Measurements from ENCODE around the gene TFDP1. TPM values are rescaled to one million over a fixed set of nuclear protein-coding genes. Genes with fewer than 3 reads are reported as not detected.
A peak's percentile ranks its signal among the peaks of the same experiment; 100 is the strongest.
"Not testable (repeated sequence)": the region's sequence is repeated elsewhere in the genome, so short reads cannot be mapped to it uniquely, and the experiment has no call there.

The TFDP1 gene
- total RNA-seq, 2 donors from 2014 or later: 74.8 to 76.1 TPM

DNA sequence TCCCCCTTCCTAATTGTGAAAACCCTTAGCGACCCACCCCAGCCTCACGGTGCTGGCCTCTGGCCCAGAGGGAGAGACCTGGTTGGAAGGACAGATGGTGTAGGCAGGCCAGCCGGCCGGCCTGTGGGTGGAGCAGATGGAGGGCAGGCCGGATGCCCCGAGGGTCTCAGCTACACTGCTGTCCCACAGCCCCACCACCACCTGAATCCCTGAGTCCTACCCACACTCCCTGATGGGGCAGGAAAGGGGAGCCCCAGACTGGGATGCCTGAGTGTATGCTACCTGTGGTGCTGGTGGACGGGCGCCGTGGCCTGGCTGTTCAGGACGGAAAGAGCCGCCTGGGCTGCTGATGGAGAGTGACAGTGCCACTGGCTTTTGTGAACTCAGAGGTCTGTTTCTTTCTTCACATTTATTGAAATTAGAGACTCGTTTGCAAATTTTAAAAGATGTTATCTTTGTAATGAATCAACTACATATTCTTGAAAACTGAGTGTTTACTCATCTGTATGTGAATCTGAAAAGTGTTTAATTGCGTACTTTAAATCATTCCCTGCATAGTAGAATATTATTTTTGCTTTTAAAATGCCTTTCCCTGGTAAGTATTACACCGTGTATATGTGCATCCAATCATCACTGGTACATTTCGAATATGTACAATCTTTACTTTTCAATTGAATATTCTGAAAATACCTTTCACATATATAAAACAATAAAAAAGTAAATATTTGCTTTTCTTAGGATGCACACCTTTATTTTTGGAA, 35.7 kb downstream of the TFDP1 start:
- Histone ChIP-seq H3K9me3 (ENCODE audit: control insufficient read depth, low read length) (peaks cover 12% of the 10 kb centered on the region), H3K27me3 (ENCODE audit: control insufficient read depth, insufficient read depth, low read length, poor library complexity, severe bottlenecking) (no peaks in the 10 kb centered on the region), H3K4me3 (ENCODE audit: low read length) (no peak overlapping the region), H3K9ac (ENCODE audit: extremely low read depth, low read length, poor library complexity, severe bottlenecking) (no peak overlapping the region), H3K36me3 (ENCODE audit: control insufficient read depth, insufficient read depth, low read length) (peaks cover 51% of the 10 kb centered on the region), H3K27ac (ENCODE audit: low read depth, low read length) (peak overlapping the region; percentile 24), H3K4me1 (ENCODE audit: control insufficient read depth, insufficient read depth, low read length) (peaks cover 13% of the 10 kb centered on the region)
- Mint-ChIP-seq H3K36me3 (ENCODE audit: low read depth) (peaks cover 58% of the 10 kb centered on the region), H3K27me3 (ENCODE audit: insufficient read depth) (no peaks in the 10 kb centered on the region), H3K9me3 (peaks cover 18% of the 10 kb centered on the region), H3K4me3 (no peak overlapping the region), H3K4me1 (peaks cover 12% of the 10 kb centered on the region), H3K27ac (no peak overlapping the region)
- no peak for DNase-seq
- 93 to 96% methylated on average over 3 to 15 of the region's 15 CpGs for WGBS, 2 experiments (ENCODE audit: insufficient coverage in 1 of 2, insufficient read length in 1 of 2)
- TF ChIP-seq CTCF (conservative IDR thresholded peaks at IDR 0.05): no peak

DNA sequence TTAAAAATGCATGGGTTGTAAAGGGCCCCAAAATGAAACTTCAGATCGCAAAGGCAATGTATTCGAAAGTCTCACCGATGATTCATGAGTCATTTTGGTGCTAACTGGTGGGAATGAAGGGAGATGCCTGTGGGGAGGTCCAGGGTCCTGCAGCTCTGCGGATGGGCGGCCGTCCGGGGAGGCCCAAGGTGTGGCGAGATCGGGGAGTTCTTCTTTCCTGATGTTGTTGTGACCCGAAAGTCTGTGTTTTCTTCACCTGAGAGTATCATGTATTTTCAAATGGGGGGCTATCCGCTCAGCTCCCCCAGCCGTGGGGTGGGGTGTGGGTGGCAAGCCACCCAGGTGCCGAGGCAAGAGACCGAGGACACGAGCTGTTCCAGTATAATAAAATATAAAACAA, 36.5 kb downstream of the TFDP1 start:
- Histone ChIP-seq H3K4me3 (ENCODE audit: low read length) (no peak overlapping the region), H3K9ac (ENCODE audit: extremely low read depth, low read length, poor library complexity, severe bottlenecking) (no peak overlapping the region), H3K36me3 (ENCODE audit: control insufficient read depth, insufficient read depth, low read length) (peaks cover 49% of the 10 kb centered on the region), H3K4me1 (ENCODE audit: control insufficient read depth, insufficient read depth, low read length) (peaks cover 13% of the 10 kb centered on the region), H3K27ac (ENCODE audit: low read depth, low read length) (no peak overlapping the region), H3K9me3 (ENCODE audit: control insufficient read depth, low read length) (peaks cover 12% of the 10 kb centered on the region), H3K27me3 (ENCODE audit: control insufficient read depth, insufficient read depth, low read length, poor library complexity, severe bottlenecking) (no peaks in the 10 kb centered on the region)
- peaks cover 64% of the 10 kb centered on the region for H3K36me3 Mint-ChIP-seq (ENCODE audit: low read depth)
- 98 to 99% methylated on average over 10 to 12 of the region's 15 CpGs for WGBS, 2 experiments (ENCODE audit: insufficient coverage in 1 of 2, insufficient read length in 1 of 2)
- H3K4me1 Mint-ChIP-seq: peaks cover 12% of the 10 kb centered on the region
- H3K9me3 Mint-ChIP-seq: peaks cover 24% of the 10 kb centered on the region
- no peak for TF ChIP-seq CTCF (conservative IDR thresholded peaks at IDR 0.05)
- H3K27ac Mint-ChIP-seq: no peak overlapping the region
- H3K27me3 Mint-ChIP-seq (ENCODE audit: insufficient read depth): no peaks in the 10 kb centered on the region
- H3K4me3 Mint-ChIP-seq: no peak overlapping the region
- no peak for DNase-seq

DNA sequence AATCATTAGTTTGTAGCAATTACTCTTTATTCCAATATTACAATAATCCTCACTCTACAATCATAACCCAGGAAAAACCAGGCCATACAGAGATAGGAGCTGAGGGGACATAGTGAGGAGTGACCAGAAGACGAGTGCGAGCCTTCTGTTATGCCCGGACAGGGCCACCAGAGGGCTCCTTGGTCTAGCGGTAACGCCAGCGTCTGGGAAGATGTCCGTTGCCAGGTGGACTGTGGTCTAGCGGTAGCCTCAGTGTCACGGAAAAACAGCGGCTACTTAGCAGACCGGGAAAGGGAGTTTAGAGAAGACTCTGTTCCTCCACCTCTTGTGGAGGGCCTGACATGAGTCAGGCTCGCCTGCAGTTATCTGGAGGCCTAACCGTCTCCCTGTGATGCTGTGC, 36.9 kb downstream of the TFDP1 start:
- Mint-ChIP-seq H3K36me3 (ENCODE audit: low read depth) (peaks cover 68% of the 10 kb centered on the region), H3K9me3 (peaks cover 25% of the 10 kb centered on the region)
- H3K9ac ChIP-seq (ENCODE audit: extremely low read depth, low read length, poor library complexity, severe bottlenecking); H3K27ac ChIP-seq (ENCODE audit: low read depth, low read length); H3K4me3 Mint-ChIP-seq; H3K4me3 ChIP-seq (ENCODE audit: low read length); H3K4me1 Mint-ChIP-seq; H3K27me3 Mint-ChIP-seq (ENCODE audit: insufficient read depth); H3K4me1 ChIP-seq (ENCODE audit: control insufficient read depth, insufficient read depth, low read length); H3K27me3 ChIP-seq (ENCODE audit: control insufficient read depth, insufficient read depth, low read length, poor library complexity, severe bottlenecking); H3K27ac Mint-ChIP-seq: not testable (repeated sequence)
- peak; percentile 75 for TF ChIP-seq CTCF (conservative IDR thresholded peaks at IDR 0.05)
- 78 to 79% methylated on average over 11 to 12 of the region's 13 CpGs for WGBS, 2 experiments (ENCODE audit: insufficient coverage in 1 of 2, insufficient read length in 1 of 2)
- Histone ChIP-seq H3K36me3 (ENCODE audit: control insufficient read depth, insufficient read depth, low read length) (peaks cover 52% of the 10 kb centered on the region), H3K9me3 (ENCODE audit: control insufficient read depth, low read length) (peaks cover 12% of the 10 kb centered on the region)
- peak; percentile 80 for DNase-seq

DNA sequence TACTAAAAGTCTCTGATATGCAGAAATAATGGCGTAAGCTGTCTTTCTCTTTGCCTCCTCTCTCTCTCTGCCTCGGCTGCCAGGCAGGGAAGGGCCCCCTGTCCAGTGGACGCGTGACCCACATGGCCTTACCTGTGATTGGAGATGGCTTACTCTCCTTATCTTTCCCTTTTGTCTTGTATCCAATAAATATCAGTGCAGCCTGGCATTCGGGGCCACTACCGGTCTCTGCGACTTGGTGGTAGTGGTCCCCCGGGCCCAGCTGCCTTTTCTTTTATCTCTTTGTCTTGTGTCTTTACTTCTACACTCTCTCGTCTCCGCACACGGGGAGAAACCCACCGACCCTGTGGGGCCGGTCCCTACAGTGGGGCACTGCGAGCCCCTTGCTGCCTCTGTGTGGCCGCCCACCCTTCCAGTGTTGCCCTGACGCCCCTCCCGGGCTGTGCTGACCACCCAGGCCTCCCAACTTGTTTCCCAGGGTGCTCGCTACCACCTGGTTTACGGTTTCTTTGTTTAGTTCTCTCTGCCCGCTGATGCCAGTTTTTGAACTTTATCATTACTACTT, 37.5 kb downstream of the TFDP1 start:
- not testable (repeated sequence) for H3K27ac Mint-ChIP-seq; H3K4me1 ChIP-seq (ENCODE audit: control insufficient read depth, insufficient read depth, low read length); H3K27me3 ChIP-seq (ENCODE audit: control insufficient read depth, insufficient read depth, low read length, poor library complexity, severe bottlenecking); DNase-seq; H3K4me3 ChIP-seq (ENCODE audit: low read length); H3K4me1 Mint-ChIP-seq; H3K27ac ChIP-seq (ENCODE audit: low read depth, low read length); H3K9ac ChIP-seq (ENCODE audit: extremely low read depth, low read length, poor library complexity, severe bottlenecking); H3K27me3 Mint-ChIP-seq (ENCODE audit: insufficient read depth); H3K4me3 Mint-ChIP-seq
- Histone ChIP-seq H3K9me3 (ENCODE audit: control insufficient read depth, low read length) (peaks cover 12% of the 10 kb centered on the region), H3K36me3 (ENCODE audit: control insufficient read depth, insufficient read depth, low read length) (peaks cover 56% of the 10 kb centered on the region)
- 95% methylated on average over 15 to 20 of the region's 20 CpGs for WGBS, 2 experiments (ENCODE audit: insufficient coverage in 1 of 2, insufficient read length in 1 of 2)
- Mint-ChIP-seq H3K36me3 (ENCODE audit: low read depth) (peaks cover 74% of the 10 kb centered on the region), H3K9me3 (peaks cover 25% of the 10 kb centered on the region)
